Activated CD4-positive, CD25-positive, alpha-beta regulatory T cell (primary cell): ENCODE results near the gene DOCK2.

Experiments
- DNase-seq, 4 experiments: peaks; one replicate each; lab custom pipeline; 2025; lab: John Stamatoyannopoulos, UW

The DOCK2 gene

GRCh38 chr5:170126626-170127025 lies 489.6 kb downstream of the DOCK2 start:
- DNase-seq = no peak

DNA sequence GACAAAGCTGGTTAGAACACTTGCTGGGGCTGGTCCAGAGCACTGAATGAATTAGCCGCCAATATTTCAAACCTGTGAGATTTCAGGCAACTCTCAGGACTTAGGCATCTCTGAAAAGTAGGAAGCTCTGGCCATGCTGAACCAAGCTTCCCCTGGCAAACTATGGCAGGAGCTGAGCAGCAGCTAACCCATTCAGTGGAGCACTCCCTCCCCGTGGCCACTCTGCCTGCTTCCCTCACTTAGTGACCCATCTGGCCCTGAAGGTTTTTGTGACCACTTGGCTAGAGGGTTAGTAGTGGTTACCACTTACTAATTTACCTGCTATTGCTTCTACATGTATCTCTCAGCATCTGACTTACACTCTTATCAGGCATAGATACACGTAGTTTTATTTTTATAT lies 494.2 kb downstream of the DOCK2 start:
- DNase-seq = no peak

- no peak for DNase-seq
Observed at GRCh38 chr5:170132269-170132975, 495.3 kb downstream of the DOCK2 start.
